Ascending aorta (tissue), 2 donors: ENCODE data around the gene RAB6B. TPM values are rescaled to one million over a fixed set of nuclear protein-coding genes. Genes with fewer than 3 reads are reported as not detected.

Experiments
- DNase-seq, 2 donors: peaks; one replicate each; pipeline ENCODE4 v3.0.0-alpha.2; 2019; ENCODE audit warnings: low spot score in 2 of 2
- H3K27ac ChIP-seq, 2 donors: fragments of 200-600 bp; sonication (generic); one replicate each; pipeline ENCODE4 v1.5.1; 2016 to 2017; ENCODE audit warnings: mild to moderate bottlenecking in 1 of 2
- H3K27me3 ChIP-seq: fragments of 200-600 bp; sonication (generic); one replicate; pipeline ENCODE4 v1.5.1; 2017
- H3K36me3 ChIP-seq, 2 donors: fragments of 200-600 bp; sonication (generic); one replicate each; pipeline ENCODE4 v1.5.1; 2016
- H3K4me1 ChIP-seq, 2 donors: fragments of 200-600 bp; sonication (generic); one replicate each; pipeline ENCODE4 v1.5.1; 2016 to 2017; ENCODE audit warnings: mild to moderate bottlenecking in 1 of 2
- H3K4me3 ChIP-seq, 2 donors: fragments of 200-600 bp; sonication (generic); one replicate each; pipeline ENCODE4 v1.5.1; 2016 to 2017; ENCODE audit warnings: mild to moderate bottlenecking in 1 of 2
- H3K9me3 ChIP-seq, 2 donors: fragments of 200-600 bp; sonication (generic); one replicate each; pipeline ENCODE4 v1.5.1; 2016
- CTCF ChIP-seq, 3 experiments: fragments of 200-600 bp in 2 of 3; fragments of 450-650 bp in 1 of 3; sonication (generic) in 2 of 3; IDR thresholded peaks; one replicate each; pipeline ENCODE4 v1.5.1; 2016 to 2019; ENCODE audit warnings: antibody characterized with exemption in 3 of 3, mild to moderate bottlenecking in 1 of 3, moderate library complexity in 1 of 3
- intact Hi-C: fragments of 100-400 bp; cut with DNase I; formaldehyde crosslinking; loops from one replicate; pipeline ENCODE4 v1.15.1; 2023
- total RNA-seq: library from RNA; depleted of rRNA; stranded (reverse); fragments of >200 nt; gene quantifications from one replicate; pipeline ENCODE4 v1.1.0, GENCODE V29; 2016

RAB6B gene
- total RNA-seq, 1 donor from 2014 or later, result 0.75 TPM

- Histone ChIP-seq H3K27ac (no peak overlapping the region), H3K9me3 (no peaks in the 10 kb centered on the region), H3K4me1 (no peaks in the 10 kb centered on the region), H3K36me3 (peaks cover 0 to 14% of the 10 kb centered on the region in 2 donors), H3K27me3 (no peaks in the 10 kb centered on the region), H3K4me3 (no peak overlapping the region)
- intact Hi-C loops, result no loop called here
- DNase-seq, result no peak
- TF ChIP-seq CTCF (IDR thresholded peaks at IDR 0.05), result no peak
These were observed 66.4 kb downstream of the RAB6B start for GRCh38 chr3:133829310-133829707.

- Histone ChIP-seq H3K27me3 (no peaks in the 10 kb centered on the region), H3K9me3 (no peaks in the 10 kb centered on the region), H3K36me3 (peaks cover 4 to 17% of the 10 kb centered on the region in 2 donors), H3K4me1 (no peaks in the 10 kb centered on the region), H3K27ac (no peak overlapping the region), H3K4me3 (no peak overlapping the region)
- no peak for DNase-seq
- no peak for TF ChIP-seq CTCF (IDR thresholded peaks at IDR 0.05)
- intact Hi-C loops, result no loop called here
These were observed 66.9 kb downstream of the RAB6B start for GRCh38 chr3:133828576-133829309.

GRCh38 chr3:133827684-133828083 is 68.0 kb downstream of the RAB6B start:
- Histone ChIP-seq H3K27ac (no peak overlapping the region), H3K36me3 (peaks cover 13 to 16% of the 10 kb centered on the region in 2 donors), H3K4me1 (no peaks in the 10 kb centered on the region), H3K27me3 (no peaks in the 10 kb centered on the region), H3K4me3 (no peak overlapping the region), H3K9me3 (no peaks in the 10 kb centered on the region)
- no peak for DNase-seq
- TF ChIP-seq CTCF (IDR thresholded peaks at IDR 0.05), result no peak
- intact Hi-C loops, result no loop called here

GRCh38 chr3:133827136-133827535 is 68.5 kb downstream of the RAB6B start:
- intact Hi-C loops, result no loop called here
- Histone ChIP-seq H3K4me3 (no peak overlapping the region), H3K36me3 (peaks cover 15 to 21% of the 10 kb centered on the region in 2 donors), H3K27me3 (no peaks in the 10 kb centered on the region), H3K9me3 (no peaks in the 10 kb centered on the region), H3K4me1 (no peaks in the 10 kb centered on the region), H3K27ac (no peak overlapping the region)
- DNase-seq, result no peak
- TF ChIP-seq CTCF (IDR thresholded peaks at IDR 0.05), result no peak

GRCh38 chr3:133825969-133826727 is 69.5 kb downstream of the RAB6B start:
- no peak for DNase-seq
- intact Hi-C loops, result no loop called here
- no peak for TF ChIP-seq CTCF (IDR thresholded peaks at IDR 0.05)
- Histone ChIP-seq H3K36me3 (peaks cover 16 to 24% of the 10 kb centered on the region in 2 donors), H3K9me3 (no peaks in the 10 kb centered on the region), H3K27ac (no peak overlapping the region), H3K4me3 (no peak overlapping the region), H3K27me3 (no peaks in the 10 kb centered on the region), H3K4me1 (no peaks in the 10 kb centered on the region)
